GM23338 (cell line): ENCODE results near the gene NINL. TPM values are rescaled to one million over a fixed set of nuclear protein-coding genes. Genes with fewer than 3 reads are reported as not detected.
A peak's percentile ranks its signal among the peaks of the same experiment; 100 is the strongest.

Experiments used
- ATAC-seq: fragments of 200-7000 bp; cut with Tn5 transposase; 3 replicates; pipeline ENCODE4 v1.9.1; 2020
- DNase-seq: peaks from one replicate; pipeline ENCODE4 v3.0.0-alpha.2; 2015; ENCODE audit warnings: low spot score
- H2AFZ ChIP-seq: fragments of 200-600 bp; sonication (generic); 2 replicates; pipeline ENCODE4 v1.8.0; 2016; ENCODE audit warnings: antibody characterized with exemption, mild to moderate bottlenecking, moderate library complexity
- H3F3A ChIP-seq: fragments of 200-600 bp; sonication (generic); replicated peaks from 2 replicates; pipeline ENCODE4 v1.8.0; 2017; ENCODE audit warnings: antibody characterized with exemption, mixed run types, low read depth
- H3K27ac ChIP-seq: fragments of 200-600 bp; sonication (generic); 2 replicates; pipeline ENCODE4 v1.6.1; 2016; ENCODE audit warnings: low read depth
- H3K27me3 ChIP-seq: fragments of 200-600 bp; sonication (generic); 2 replicates; pipeline ENCODE4 v1.8.0; 2016; ENCODE audit warnings: mild to moderate bottlenecking, mixed run types, moderate library complexity; ENCODE audit not compliant: insufficient read depth
- H3K36me3 ChIP-seq: fragments of 200-600 bp; sonication (generic); 2 replicates; pipeline ENCODE4 v1.8.0; 2016; ENCODE audit warnings: mild to moderate bottlenecking; ENCODE audit not compliant: insufficient read depth
- H3K4me1 ChIP-seq: fragments of 200-600 bp; sonication (generic); 2 replicates; pipeline ENCODE4 v1.8.0; 2016; ENCODE audit warnings: mild to moderate bottlenecking, moderate library complexity; ENCODE audit not compliant: insufficient read depth
- H3K4me2 ChIP-seq: fragments of 200-600 bp; sonication (generic); 2 replicates; pipeline ENCODE4 v1.7.1; 2017; ENCODE audit warnings: mixed run types
- H3K4me3 ChIP-seq: fragments of 200-600 bp; sonication (generic); 2 replicates; pipeline ENCODE4 v1.6.1; 2016; ENCODE audit warnings: mixed run types
- H3K79me2 ChIP-seq: fragments of 200-600 bp; sonication (generic); replicated peaks from 2 replicates; pipeline ENCODE4 v1.8.0; 2017; ENCODE audit warnings: mild to moderate bottlenecking; ENCODE audit not compliant: insufficient read depth
- H3K9me2 ChIP-seq: fragments of 200-600 bp; sonication (generic); 2 replicates; pipeline ENCODE4 v1.8.0; 2017; ENCODE audit not compliant: insufficient read depth
- H4K20me1 ChIP-seq: fragments of 200-600 bp; sonication (generic); replicated peaks from 2 replicates; pipeline ENCODE4 v1.8.0; 2017; ENCODE audit warnings: mild to moderate bottlenecking; ENCODE audit not compliant: insufficient read depth
- H3K27ac Mint-ChIP-seq: 2 replicates; pipeline ENCODE4 v1.8.0; 2020; ENCODE audit warnings: inconsistent platforms, mild to moderate bottlenecking, moderate library complexity, mixed read lengths
- H3K27me3 Mint-ChIP-seq: 3 replicates; pipeline ENCODE4 v1.8.0; 2022; ENCODE audit warnings: low read depth, mild to moderate bottlenecking, moderate library complexity, mixed read lengths, inconsistent platforms; ENCODE audit not compliant: insufficient read depth, poor library complexity
- H3K36me3 Mint-ChIP-seq: 3 replicates; pipeline ENCODE4 v1.8.0; 2021; ENCODE audit warnings: low read depth, mild to moderate bottlenecking, inconsistent platforms, moderate library complexity, mixed read lengths
- H3K4me1 Mint-ChIP-seq: 3 replicates; pipeline ENCODE4 v1.8.0; 2020; ENCODE audit warnings: mild to moderate bottlenecking, inconsistent platforms, mixed read lengths
- H3K4me3 Mint-ChIP-seq: 3 replicates; pipeline ENCODE4 v1.8.0; 2021; ENCODE audit warnings: moderate library complexity, mild to moderate bottlenecking, inconsistent platforms, mixed read lengths
- H3K9me3 Mint-ChIP-seq: 3 replicates; pipeline ENCODE4 v1.8.0; 2020; ENCODE audit warnings: moderate library complexity, mild to moderate bottlenecking, inconsistent platforms, mixed read lengths
- CREB1 ChIP-seq: fragments of 250-450 bp; sonication (Bioruptor Pico); IDR thresholded peaks from 2 replicates; pipeline ENCODE4 v1.5.0; 2020; ENCODE audit warnings: low read depth, mild to moderate bottlenecking, moderate library complexity
- CTCF ChIP-seq, 2 experiments: fragments of 200-600 bp in 1 of 2; sonication (generic) in 1 of 2; conservative IDR thresholded peaks; 2 replicates each; pipeline versions ENCODE4 v1.5.1 to v1.6.1; 2016 to 2017; ENCODE audit warnings: antibody characterized with exemption in 2 of 2, low read depth in 2 of 2, mild to moderate bottlenecking in 2 of 2, moderate library complexity in 1 of 2
- ETS1 ChIP-seq: IDR thresholded peaks from 2 replicates; pipeline ENCODE4 v1.6.1; 2016; ENCODE audit warnings: antibody characterized with exemption
- EZH2 ChIP-seq: fragments of 200-600 bp; sonication (generic); IDR thresholded peaks from one replicate; pipeline ENCODE4 v1.8.0; 2017; ENCODE audit warnings: antibody characterized with exemption, mild to moderate bottlenecking, low read depth; ENCODE audit not compliant: unreplicated experiment
- EZH2phosphoT487 ChIP-seq: fragments of 200-600 bp; sonication (generic); IDR thresholded peaks from one replicate; pipeline ENCODE4 v1.8.1; 2018; ENCODE audit warnings: antibody characterized with exemption; ENCODE audit not compliant: unreplicated experiment
- JUNB ChIP-seq: IDR thresholded peaks from one replicate; pipeline ENCODE4 v1.6.1; 2016; ENCODE audit warnings: antibody characterized with exemption; ENCODE audit not compliant: unreplicated experiment
- NANOG ChIP-seq: IDR thresholded peaks from 2 replicates; pipeline ENCODE4 v1.6.1; 2016; ENCODE audit warnings: antibody characterized with exemption, borderline replicate concordance
- POLR2AphosphoS5 ChIP-seq: IDR thresholded peaks from 2 replicates; pipeline ENCODE4 v1.6.1; 2016; ENCODE audit warnings: antibody characterized with exemption, low read depth
- REST ChIP-seq: IDR thresholded peaks from one replicate; pipeline ENCODE4 v1.6.1; 2018; ENCODE audit warnings: antibody characterized with exemption; ENCODE audit not compliant: unreplicated experiment
- ZNF114 ChIP-seq: fragments of 250-450 bp; sonication (Bioruptor Pico); IDR thresholded peaks from 2 replicates; pipeline ENCODE4 v1.5.0; 2020; ENCODE audit warnings: mild to moderate bottlenecking, moderate library complexity
- ZNF462 ChIP-seq: fragments of 250-450 bp; sonication (Bioruptor Pico); IDR thresholded peaks from 2 replicates; pipeline ENCODE4 v1.5.0; 2020; ENCODE audit warnings: mild to moderate bottlenecking, moderate library complexity
- polyA plus RNA-seq: library from polyadenylated mRNA; unstranded; fragments of >200 nt; fragmentation: Nextera tagmentation; extraction: Ambion mirVana; gene quantifications from 2 replicates; pipeline ENCODE4 v1.2.1, GENCODE V29; 2016
- total RNA-seq: library from RNA; depleted of rRNA; stranded (reverse); fragments of >200 nt; shearing (Covaris generic); gene quantifications from 2 replicates; pipeline ENCODE4 v1.2.3, GENCODE V29; 2014

NINL gene
- total and polyA plus RNA-seq, 2 experiments from 2014 or later = 18.0 to 31.2 TPM

- TF ChIP-seq ETS1 = no peak
- TF ChIP-seq EZH2 = no peak
- TF ChIP-seq POLR2AphosphoS5 = no peak
- no peak for TF ChIP-seq JUNB
Measured at GRCh38 chr20:25629816-25630499, 44.6 kb upstream of the NINL start (continued).

- Histone ChIP-seq H3K27me3 (peaks cover 27% of the 10 kb centered on the region), H3K79me2 (peaks cover 10% of the 10 kb centered on the region; the same call in 1 of the 2 replicates), H3K4me2 (0 out of 2 replicates have a peak overlapping the region, but pooled peaks have one; percentile 12), H3F3A (peaks cover 2% of the 10 kb centered on the region; the same call in 1 of the 2 replicates), H3K4me1 (peaks cover 24% of the 10 kb centered on the region), H3K9me2 (no peaks in the 10 kb centered on the region), H3K36me3 (no peaks in the 10 kb centered on the region), H4K20me1 (no peaks in the 10 kb centered on the region), H3K4me3 (no peak overlapping the region), H3K27ac (0 out of 2 replicates have a peak overlapping the region, but pooled peaks have one; percentile 14), H2AFZ (no peak overlapping the region)
- Mint-ChIP-seq H3K27me3 (peaks cover 18% of the 10 kb centered on the region), H3K4me1 (peaks cover 28% of the 10 kb centered on the region), H3K36me3 (peaks cover 26% of the 10 kb centered on the region), H3K27ac (no peak overlapping the region), H3K4me3 (no peak overlapping the region), H3K9me3 (peaks cover 26% of the 10 kb centered on the region)
- ATAC-seq (no peak), DNase-seq (no peak)
- TF ChIP-seq NANOG (no peak), ZNF462 (no peak), CTCF (conservative IDR thresholded peaks at IDR 0.05; ENCODE audit: low read depth in 2 of 2) (no peak), JUNB (no peak), CREB1 (CRISPR knock-in tag) (no peak), REST (no peak), ZNF114 (CRISPR knock-in tag) (no peak), EZH2phosphoT487 (no peak), POLR2AphosphoS5 (no peak)
Measured at GRCh38 chr20:25626779-25627178, 41.4 kb upstream of the NINL start.
